ENCODE results near the gene ABCD1.
"Not testable (repeated sequence)": the region's sequence is repeated elsewhere in the genome, so short reads cannot be mapped to it uniquely, and the experiment has no call there.

Gene ABCD1

GRCh38 chrX:153746991-153747390 is 22.3 kb downstream of the ABCD1 start:
- DNase-seq (ENCODE audit: extremely low read depth in 1 of 2, low read depth in 1 of 2): not testable (repeated sequence)

GRCh38 chrX:153749017-153749416 is 24.4 kb downstream of the ABCD1 start:
- not testable (repeated sequence) for DNase-seq (ENCODE audit: extremely low read depth in 1 of 2, low read depth in 1 of 2)

- DNase-seq (ENCODE audit: extremely low read depth in 1 of 2, low read depth in 1 of 2): no peak
Measured at GRCh38 chrX:153750127-153750774, 25.6 kb downstream of the ABCD1 start.

DNA sequence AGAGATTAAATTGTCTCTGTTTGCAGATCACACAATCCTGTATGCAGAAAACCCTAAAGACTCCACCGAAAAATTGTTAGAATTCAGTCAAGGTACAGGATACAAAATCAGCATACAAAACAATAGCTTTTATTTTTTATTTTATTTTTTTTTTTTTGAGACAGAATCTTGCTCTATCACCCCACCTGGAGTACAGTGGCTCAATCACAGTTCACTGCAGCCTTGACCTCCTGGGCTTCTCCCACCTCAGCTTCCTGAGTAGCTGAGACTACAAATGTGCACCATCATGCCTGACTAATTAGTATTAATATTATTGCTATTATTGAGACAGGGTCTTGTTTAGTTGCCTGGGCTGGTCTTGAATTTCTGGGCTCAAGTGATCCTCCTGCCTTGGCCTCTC is 30.5 kb downstream of the ABCD1 start:
- DNase-seq (ENCODE audit: extremely low read depth in 1 of 2, low read depth in 1 of 2): no peak

- no peak for DNase-seq (ENCODE audit: extremely low read depth in 1 of 2, low read depth in 1 of 2)
Measured at GRCh38 chrX:153761863-153762262, 37.2 kb downstream of the ABCD1 start.

DNA sequence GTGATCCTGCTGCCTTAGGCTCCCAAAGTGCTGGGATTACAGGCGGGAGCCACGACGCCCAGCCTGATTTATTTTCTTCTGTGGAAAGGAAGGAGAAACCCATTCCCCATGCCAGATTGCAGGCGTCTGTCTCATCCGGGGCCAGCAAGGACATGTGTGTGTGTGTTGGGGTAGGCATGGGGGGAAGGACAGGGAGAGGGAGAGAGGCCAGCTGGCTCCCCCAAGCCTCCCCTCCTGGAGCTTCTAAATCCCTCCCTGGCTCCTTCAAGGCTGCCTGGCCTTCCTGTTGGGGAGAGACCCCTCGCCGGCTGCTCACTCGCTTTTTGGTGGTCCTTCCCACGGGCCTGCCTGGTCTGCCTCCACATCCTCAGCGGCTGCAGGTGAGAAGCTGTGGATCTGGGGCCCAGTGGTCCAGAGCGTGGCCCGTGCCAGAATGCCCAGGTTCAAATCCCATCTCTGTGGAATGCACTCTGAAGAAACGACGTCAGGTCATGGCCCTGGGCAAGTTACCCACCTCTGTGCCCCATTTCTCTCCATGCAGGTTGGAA is 38.0 kb downstream of the ABCD1 start:
- no peak for DNase-seq (ENCODE audit: extremely low read depth in 1 of 2, low read depth in 1 of 2)

DNA sequence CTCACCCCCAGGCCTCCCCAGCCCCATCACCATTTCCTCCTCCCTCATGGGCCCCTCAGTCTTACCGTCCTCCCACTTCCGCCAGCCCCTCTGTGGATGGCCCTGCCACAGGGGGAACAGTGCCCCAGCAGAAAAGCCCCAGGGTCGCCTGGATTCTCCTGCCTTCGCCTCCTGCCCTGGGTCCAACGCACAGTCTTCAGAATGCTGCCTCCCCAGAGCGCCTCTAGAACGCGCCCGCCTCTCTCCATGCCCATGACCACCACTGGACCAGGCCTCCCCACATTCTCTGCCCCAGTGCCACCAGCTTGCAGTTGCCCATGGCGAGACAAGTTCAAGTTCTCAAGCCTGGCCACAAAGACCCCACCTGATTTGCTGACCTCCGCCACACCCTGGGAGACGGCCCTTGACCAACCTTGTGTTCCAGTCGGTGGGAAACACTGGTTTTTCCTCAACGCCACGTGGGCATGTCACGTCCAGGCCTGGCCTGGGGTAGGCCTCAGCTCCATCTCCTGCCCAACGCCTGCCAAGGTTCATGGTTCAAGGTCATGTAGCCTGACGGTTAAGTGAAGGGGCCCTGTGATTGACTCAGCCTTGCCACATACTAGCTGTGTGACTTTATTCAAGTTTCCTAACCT is 38.8 kb downstream of the ABCD1 start:
- no peak for DNase-seq (ENCODE audit: extremely low read depth in 1 of 2, low read depth in 1 of 2)

DNA sequence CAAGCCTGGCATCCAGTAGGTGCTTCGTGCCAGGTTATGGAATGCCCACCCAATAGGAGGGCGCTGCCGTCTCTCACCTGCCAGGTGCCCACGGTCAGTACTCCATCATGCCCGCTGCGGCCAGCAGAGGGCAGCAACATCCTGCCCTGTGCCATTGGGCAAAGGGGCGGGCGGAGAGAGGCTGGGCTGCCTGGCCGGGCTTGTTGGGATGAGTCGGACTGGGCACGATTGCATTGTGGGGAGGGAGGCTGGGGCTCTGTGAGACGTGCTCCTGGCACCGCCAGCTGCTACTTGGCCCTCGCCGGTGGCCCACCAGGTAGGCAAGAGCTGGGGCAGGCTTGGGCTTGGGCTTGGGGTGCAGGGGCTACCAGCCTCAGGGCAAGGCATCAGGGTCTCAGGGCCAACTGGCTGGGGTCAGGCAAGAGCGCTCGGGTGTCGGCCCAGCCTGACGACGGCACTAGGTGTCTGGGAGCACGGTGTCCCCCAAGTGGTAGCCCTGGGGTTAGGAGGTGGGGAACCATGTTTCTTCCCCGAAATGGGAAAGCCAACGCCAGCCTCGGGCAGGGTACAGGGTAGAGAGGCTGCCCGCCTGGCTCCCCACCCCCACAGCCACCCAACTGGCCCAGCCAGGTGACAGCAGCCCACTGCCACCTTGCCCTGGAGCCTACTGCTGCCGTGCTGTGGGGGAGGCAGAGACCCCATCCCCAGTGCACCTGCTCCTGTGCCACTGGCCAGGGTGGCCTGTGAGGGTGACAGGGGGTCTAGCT is 39.5 kb downstream of the ABCD1 start, which contains the start of gene PLXNB3:
Gene PLXNB3 (plus strand): TSS at position 261 of the 767 bp plus-strand sequence. CDS start 1,287 bp downstream, outside the sequence.
- DNase-seq (ENCODE audit: extremely low read depth in 1 of 2, low read depth in 1 of 2): peak; percentile 34 to 55

- no peak for DNase-seq (ENCODE audit: extremely low read depth in 1 of 2, low read depth in 1 of 2)
Measured at GRCh38 chrX:153764786-153765137, 40.1 kb downstream of the ABCD1 start.

- no peak for DNase-seq (ENCODE audit: extremely low read depth in 1 of 2, low read depth in 1 of 2)
Measured at GRCh38 chrX:153765138-153766079, 40.8 kb downstream of the ABCD1 start.

GRCh38 chrX:153766098-153766817 is 41.6 kb downstream of the ABCD1 start:
- DNase-seq (ENCODE audit: extremely low read depth in 1 of 2, low read depth in 1 of 2): peak in 1 of 2 donors; percentile 8

DNA sequence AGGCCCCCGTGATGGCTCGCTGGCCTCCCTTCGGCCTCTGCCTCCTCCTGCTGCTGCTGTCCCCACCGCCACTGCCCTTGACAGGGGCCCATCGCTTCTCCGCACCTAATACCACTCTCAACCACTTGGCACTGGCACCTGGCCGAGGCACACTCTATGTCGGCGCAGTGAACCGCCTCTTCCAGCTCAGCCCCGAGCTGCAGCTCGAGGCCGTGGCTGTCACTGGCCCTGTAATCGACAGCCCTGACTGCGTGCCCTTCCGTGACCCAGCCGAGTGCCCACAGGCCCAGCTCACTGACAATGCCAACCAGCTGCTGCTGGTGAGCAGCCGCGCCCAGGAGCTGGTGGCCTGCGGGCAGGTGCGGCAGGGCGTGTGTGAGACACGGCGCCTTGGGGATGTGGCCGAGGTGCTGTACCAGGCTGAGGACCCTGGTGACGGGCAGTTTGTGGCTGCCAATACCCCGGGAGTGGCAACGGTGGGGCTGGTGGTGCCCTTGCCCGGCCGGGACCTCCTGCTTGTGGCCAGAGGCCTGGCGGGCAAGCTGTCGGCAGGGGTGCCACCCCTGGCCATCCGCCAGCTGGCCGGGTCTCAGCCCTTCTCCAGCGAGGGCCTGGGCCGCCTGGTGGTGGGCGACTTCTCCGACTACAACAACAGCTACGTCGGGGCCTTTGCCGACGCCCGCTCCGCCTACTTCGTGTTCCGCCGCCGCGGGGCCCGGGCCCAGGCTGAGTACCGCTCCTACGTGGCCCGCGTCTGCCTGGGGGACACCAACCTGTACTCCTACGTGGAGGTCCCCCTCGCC is 42.4 kb downstream of the ABCD1 start:
- DNase-seq (ENCODE audit: extremely low read depth in 1 of 2, low read depth in 1 of 2): no peak

DNA sequence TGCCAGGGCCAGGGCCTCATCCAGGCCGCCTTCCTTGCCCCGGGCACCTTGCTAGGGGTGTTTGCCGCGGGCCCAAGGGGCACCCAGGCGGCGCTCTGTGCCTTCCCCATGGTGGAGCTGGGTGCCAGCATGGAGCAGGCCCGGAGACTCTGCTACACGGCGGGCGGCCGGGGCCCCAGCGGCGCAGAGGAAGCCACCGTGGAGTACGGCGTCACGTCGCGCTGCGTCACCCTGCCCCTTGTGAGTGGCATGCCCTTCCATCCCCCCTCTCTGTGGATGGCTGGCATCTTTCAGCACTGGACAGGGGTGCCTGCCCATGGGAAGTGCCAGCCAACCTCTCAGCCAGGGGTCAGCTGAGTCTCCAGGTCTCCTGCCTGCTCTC is 43.0 kb downstream of the ABCD1 start:
- no peak for DNase-seq (ENCODE audit: extremely low read depth in 1 of 2, low read depth in 1 of 2)

- DNase-seq (ENCODE audit: extremely low read depth in 1 of 2, low read depth in 1 of 2): no peak
Measured at GRCh38 chrX:153768311-153769157, 43.9 kb downstream of the ABCD1 start.

DNA sequence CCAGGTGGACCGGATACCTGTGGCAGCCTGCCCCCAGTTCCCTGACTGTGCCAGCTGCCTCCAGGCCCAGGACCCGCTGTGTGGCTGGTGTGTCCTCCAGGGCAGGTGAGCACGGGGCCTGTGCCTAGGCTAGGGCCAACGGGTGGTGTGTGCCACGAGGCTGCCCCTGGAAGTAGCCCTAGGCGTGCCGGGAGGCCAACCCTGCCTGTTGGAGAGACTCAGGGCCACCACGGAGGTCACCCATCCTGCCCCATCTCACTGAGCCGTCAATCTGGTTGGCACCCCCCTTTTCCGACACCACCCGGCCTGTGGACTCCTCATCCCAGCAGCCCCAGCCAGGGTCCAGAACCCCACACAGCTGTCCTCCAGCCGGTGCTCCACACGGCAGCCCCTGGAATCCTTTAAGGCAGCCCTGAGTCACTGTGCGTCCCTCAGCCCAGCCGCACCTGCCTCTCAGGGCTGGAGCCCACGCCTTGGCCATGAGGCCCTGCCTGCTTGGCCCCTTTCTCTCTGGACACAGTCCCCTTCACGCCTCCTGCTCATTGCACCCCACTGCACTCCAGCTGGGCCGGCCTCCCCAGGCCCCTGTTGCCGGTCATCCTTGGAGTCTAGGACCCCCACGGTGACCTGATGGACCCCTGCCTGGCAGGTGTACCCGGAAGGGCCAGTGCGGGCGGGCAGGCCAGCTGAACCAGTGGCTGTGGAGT is 44.7 kb downstream of the ABCD1 start:
- DNase-seq (ENCODE audit: extremely low read depth in 1 of 2, low read depth in 1 of 2): no peak

DNA sequence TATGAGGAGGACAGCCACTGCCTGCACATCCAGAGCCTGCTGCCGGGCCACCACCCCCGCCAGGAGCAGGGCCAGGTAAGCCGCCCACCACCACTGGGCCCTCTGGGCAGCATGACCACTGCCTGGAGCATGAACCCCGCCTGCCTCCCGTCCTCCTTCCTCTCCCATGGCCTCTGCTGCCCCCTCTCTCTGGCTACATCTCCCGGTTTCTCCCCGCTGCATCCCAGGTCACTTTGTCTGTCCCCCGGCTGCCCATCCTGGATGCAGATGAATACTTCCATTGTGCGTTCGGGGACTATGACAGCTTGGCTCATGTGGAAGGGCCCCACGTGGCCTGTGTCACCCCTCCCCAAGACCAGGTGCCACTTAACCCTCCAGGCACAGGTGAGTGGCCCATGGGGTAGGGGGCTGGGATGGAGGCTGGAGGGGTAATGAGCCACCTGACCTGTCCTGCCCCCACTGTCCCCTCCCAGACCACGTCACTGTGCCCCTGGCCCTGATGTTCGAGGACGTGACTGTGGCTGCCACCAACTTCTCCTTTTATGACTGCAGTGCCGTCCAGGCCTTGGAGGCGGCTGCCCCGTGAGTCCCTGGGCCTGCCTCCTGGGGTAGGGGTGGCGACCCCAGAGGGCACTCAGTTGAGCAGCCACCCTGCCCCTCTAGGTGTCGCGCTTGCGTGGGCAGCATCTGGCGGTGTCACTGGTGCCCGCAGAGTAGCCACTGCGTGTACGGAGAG is 45.4 kb downstream of the ABCD1 start:
- DNase-seq (ENCODE audit: extremely low read depth in 1 of 2, low read depth in 1 of 2): no peak
